Measurements from ENCODE around the gene KCNT2. TPM values are rescaled to one million over a fixed set of nuclear protein-coding genes. Genes with fewer than 3 reads are reported as not detected.

Gene KCNT2
- total RNA-seq, 4 donors from 2014 or later: 1.9 to 9.7 (median 6.3) TPM

DNA sequence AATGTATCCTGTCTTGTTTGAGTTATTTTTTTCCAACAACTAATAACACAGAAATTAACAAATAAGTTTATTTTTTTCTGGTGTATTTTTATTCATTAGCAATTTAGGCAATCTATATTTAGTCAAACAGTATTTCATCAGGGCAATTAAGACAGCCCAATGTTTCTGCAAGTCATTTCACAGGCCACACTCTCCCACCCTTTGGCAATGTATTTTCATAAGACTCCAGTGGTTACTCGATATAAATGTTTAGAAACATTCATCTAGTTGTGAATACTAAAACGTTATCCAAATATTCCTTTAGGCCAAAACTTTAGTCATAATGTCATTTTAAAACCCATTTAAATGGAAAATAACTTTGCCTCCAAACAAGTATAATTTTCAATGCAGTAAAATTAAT is 142.1 kb downstream of the KCNT2 start:
- no peak for TF ChIP-seq CTCF (IDR thresholded peaks at IDR 0.05; ENCODE audit: low read depth)

DNA sequence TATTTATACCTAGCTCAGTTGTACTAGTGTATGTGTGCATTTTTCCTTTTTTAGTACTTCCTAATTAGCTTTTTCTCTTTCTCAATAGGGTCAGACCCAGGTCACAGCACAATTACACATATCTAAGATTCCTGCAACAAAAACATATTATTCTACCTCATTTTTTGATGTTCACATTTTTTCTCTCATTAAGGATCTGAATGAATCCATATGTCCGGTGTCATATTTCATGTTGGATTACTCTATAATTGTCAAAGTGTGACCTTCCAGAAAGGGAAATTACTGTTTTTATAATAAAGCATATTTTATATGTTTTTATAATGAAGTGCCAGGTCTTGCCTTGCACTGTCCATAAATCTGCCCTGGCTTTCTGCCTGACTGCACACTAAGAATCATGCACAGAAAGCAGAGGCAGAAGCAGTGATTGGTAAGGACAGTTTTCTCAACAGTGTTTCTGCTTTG is 143.7 kb downstream of the KCNT2 start:
- no peak for TF ChIP-seq CTCF (IDR thresholded peaks at IDR 0.05; ENCODE audit: low read depth)

DNA sequence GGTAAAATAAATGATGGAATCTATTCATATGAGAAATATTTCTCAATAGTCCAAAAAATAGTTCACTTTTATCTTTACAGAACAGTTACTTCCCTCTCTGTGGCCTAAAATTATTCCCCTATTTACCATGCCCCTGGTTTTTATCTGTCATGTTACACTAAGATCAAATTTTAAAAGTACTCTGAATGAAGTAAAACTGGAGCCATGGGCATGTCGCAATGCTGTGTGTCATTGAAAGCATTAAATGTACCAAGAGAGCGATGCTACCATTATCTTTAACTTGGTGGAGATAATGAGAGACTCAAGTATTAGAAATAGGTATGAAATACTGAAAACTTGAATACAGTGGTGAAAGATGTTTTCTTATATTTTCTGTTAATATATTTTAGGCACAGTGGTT is 146.2 kb downstream of the KCNT2 start:
- no peak for TF ChIP-seq CTCF (IDR thresholded peaks at IDR 0.05; ENCODE audit: low read depth)

GRCh38 chr1:196461521-196461920 is 146.7 kb downstream of the KCNT2 start:
- no peak for TF ChIP-seq CTCF (IDR thresholded peaks at IDR 0.05; ENCODE audit: low read depth)

- TF ChIP-seq CTCF (IDR thresholded peaks at IDR 0.05; ENCODE audit: low read depth): no peak
Observed at GRCh38 chr1:196459383-196459782, 148.9 kb downstream of the KCNT2 start.

- no peak for TF ChIP-seq CTCF (IDR thresholded peaks at IDR 0.05; ENCODE audit: low read depth)
Observed at GRCh38 chr1:196454792-196455191, 153.4 kb downstream of the KCNT2 start.

- no peak for TF ChIP-seq CTCF (IDR thresholded peaks at IDR 0.05; ENCODE audit: low read depth)
Observed at GRCh38 chr1:196451103-196451502, 157.1 kb downstream of the KCNT2 start.

Measured in subcutaneous adipose tissue (tissue), 4 donors.